Inflammatory macrophage treated with lipopolysaccharide for 1 hour (primary cell): ENCODE measurements around the gene CKAP4.

ENCODE experiments used
- DNase-seq, 2 donors: peaks; one replicate each; pipeline ENCODE4 v3.0.0-alpha.2; 2020 to 2022

The CKAP4 gene

DNA sequence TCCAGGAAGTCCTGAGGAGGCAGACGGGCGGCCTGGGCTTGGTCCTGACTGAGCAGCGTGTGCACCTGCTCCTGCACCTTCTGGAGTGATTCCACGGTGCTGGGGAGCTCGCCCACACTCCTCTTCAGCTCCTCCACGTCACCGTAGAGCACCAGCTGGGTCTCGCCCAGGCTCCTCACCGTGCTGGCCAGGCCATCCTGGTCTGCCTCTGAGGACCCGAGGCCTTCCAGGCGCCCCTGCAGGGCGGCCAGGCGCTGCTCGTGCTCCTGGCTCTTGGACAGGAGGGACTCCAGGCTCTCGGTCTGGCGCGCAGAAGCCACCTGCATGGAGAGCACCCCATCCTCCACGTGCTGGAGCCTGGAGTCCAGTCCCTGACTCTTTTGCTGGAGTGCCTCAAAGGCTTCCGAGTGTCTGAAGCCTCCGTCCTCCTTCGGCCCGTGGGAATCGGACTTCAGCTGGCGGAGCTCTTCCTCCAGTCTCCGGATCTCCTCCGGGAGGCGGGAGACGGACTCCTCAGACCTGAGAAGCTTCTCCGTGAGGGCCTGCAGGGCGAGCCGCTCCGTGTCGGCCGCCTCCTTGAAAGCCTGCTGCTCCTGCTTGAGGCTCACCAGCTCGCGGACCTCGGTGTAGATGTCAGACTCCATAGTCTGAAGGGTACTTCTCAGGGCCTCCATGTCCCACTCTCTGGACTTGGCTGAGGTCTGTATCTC, 8.4 kb downstream of the CKAP4 start:
- no peak for DNase-seq

- no peak for DNase-seq
Observed at GRCh38 chr12:106238146-106238545, 9.7 kb downstream of the CKAP4 start.

- no peak for DNase-seq
Observed at GRCh38 chr12:106235770-106236169, 12.1 kb downstream of the CKAP4 start.

GRCh38 chr12:106234449-106234848, 13.4 kb downstream of the CKAP4 start:
- peak; percentile 33 to 42 for DNase-seq

GRCh38 chr12:106233011-106233410, 14.8 kb downstream of the CKAP4 start:
- no peak for DNase-seq

GRCh38 chr12:106229036-106229591, 18.7 kb downstream of the CKAP4 start:
- DNase-seq: no peak

GRCh38 chr12:106228320-106228710, 19.5 kb downstream of the CKAP4 start:
- DNase-seq: no peak

- peak; percentile 97 for DNase-seq
Observed at GRCh38 chr12:106227641-106228319, 20.0 kb downstream of the CKAP4 start.

DNA sequence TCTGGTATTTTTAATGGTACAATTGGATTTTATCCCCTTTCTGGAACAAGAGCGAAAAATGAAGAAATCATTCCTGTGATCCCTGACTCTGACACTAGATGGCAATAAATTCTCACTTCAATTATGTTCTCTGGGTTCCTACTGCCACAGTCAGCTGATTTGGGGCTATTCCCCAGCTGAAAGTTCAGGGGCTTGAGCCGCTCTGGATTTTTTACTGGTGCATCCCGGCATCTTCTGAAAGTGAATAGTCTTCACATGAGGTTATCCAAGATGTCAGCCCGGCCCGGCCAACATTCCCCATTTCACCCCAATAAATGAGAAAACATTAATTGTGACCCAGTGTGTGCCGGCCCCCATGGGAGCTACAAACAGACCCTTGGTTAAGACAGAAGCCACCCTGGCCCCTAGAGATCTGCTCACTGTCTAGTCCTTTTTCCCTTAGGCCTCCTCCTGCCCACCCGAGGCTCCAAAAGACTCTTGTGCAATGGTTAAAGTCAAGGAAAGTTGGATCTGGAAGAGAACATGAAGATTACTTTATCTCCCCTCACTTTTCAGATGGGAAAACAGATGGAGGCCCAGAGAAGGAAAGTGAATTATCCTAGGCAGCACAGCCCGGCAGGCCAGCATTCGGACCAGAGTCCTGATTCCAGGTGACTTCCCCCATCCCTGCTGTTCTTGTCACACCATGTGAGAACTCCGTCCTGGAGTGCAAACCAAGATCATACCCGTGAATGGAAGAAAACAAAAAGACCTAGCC, 20.8 kb downstream of the CKAP4 start:
- peak; percentile 78 to 94 for DNase-seq

GRCh38 chr12:106224355-106224706, 23.5 kb downstream of the CKAP4 start:
- DNase-seq: no peak

GRCh38 chr12:106223485-106224354, 24.1 kb downstream of the CKAP4 start:
- DNase-seq: peak; percentile 44 to 86

DNA sequence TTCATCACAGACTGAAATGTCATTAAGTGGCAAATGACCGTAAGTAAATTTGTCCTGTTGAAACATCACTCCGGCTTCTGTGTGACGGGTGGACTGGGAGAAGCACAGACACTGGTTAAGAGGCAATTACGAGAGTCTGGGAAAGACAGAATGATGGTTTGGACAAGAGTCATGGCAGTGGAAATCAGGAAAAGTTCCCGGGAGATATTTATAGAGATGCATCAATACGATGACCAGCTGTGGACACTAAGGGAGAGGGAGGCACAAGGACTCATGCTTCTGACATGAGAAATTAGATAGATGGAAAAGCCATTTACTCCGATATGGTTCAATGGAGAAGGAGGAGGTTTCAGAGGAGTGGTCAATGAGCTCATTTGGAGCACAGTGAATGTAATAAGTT, 27.3 kb downstream of the CKAP4 start:
- DNase-seq: no peak

GRCh38 chr12:106219043-106219442, 28.8 kb downstream of the CKAP4 start:
- DNase-seq: no peak

DNA sequence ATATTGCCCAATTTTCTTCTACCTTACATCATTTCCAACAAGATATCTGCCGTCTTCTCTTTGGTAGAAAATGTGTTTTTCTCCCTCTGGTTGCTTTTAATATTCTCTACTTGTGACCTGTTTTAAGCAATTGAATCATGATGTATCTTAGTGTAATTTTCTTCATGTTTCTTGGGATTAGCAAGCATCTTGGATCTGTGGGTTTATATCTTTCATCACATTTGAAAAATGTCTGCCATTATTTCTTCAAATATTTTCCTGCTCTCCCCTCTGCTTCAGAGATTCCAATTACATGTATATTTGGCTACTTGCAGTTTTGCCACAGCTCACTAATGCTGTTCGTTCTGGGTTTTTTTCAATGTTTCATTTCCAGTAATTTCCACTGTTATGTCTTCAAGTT, 30.1 kb downstream of the CKAP4 start:
- DNase-seq: no peak

DNA sequence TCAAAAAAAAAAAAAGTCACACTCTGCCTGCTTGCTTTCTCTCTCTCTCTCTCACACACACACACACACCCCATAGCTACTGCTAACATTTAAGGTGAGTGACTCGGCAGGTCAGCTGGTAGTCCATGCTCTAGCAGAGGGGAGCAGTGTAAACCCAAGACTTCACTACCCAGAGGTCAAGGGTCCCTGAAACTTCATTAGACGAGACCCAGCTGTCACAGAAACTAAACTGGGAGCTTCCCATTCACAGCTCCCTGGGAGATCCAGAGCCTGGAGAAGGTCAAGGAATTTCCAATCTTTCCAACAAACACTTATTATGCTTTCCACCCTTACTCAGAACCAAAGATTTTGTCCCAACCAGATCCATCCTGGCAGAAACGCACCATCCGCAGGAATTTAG, 33.2 kb downstream of the CKAP4 start:
- DNase-seq: no peak

DNA sequence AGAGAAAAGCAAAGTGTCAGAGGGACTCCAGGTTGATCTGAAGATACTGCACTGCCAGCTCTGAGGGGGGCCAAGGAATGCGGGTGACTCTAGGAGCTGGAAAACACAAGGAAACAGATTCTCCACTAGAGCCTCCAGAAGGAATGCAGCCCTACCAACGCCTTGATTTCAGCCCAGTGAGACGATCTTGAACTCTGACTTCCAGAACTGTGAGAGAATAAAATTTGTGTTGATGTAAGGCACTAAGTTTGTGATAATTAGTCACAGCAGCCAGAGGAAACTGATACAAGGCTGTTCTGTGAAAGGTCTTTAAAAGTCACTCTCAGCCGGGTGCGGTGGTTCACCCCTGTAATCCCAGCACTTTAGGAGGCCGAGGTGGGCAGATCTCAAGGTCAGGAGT, 34.2 kb downstream of the CKAP4 start:
- no peak for DNase-seq

- DNase-seq: no peak
Observed at GRCh38 chr12:106211973-106212372, 35.8 kb downstream of the CKAP4 start.

DNA sequence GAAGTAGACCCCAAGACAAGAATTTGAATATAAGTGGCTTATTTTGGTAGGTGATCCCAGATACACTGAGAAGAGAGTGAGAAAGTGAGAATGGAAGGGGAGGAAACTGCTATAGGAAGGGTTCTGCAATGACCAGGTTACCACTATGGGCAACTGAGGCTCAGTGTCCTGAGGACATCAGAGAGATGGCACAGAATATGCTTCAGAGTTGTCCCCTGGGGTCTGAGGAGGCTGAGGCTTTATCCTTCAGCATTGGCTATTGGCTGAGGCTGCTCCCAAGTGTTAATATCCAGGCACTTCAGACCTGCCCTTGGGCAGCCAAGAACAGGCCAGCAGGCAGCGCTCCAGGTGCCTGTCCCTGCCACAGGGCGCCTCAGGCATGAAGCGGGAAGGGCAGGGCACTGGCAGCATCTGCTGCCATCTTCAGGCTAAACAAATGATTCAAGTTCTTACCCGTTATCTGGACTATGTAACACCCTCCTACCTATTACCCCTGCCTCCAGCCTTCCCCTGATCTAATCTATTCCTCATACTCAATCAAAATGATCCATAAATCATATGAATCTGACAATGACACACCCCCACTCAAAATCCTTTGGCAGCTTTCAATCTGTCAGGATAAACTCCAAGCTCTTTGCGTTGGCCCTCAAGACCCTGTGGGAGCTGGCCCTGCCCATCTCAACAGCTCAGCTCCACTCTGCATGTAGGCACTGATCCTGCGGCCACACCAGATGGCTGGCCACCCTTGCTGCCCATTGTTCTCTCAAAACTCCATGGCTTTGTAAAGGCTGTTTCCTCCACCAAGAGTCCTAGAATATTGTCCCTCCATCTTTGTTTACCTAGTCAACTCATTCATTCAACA, 42.4 kb downstream of the CKAP4 start:
- no peak for DNase-seq

DNA sequence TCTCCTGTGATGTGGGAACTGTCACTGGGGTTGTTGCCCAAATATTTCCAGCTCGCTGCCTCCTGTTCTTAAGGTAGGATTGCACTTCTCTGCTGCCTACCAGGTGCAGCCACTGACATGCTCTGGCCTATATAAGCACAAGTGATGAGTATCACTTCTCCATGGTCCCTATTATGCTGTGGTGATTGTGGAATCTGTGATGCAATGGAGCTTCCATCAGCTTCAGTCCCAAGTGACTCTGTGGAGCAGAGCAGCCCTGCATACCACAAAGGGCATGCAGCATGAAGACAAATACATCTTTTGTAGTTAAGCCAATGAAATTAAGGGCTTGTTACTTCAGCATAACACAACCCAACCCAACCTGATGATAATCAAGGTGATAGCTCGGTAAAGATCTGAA, 43.5 kb downstream of the CKAP4 start:
- DNase-seq: no peak

GRCh38 chr12:106197906-106198623, 49.8 kb downstream of the CKAP4 start:
- DNase-seq: no peak

GRCh38 chr12:106195621-106196027, 52.2 kb downstream of the CKAP4 start:
- no peak for DNase-seq
